GM12891 (cell line): Measurements from ENCODE around the gene ERO1A.

Experiments used
- DNase-seq: peaks from one replicate; pipeline ENCODE4 v3.0.0; 2011; ENCODE audit warnings: low spot score; ENCODE audit not compliant: insufficient read length
- FAIRE-seq: peaks from 2 replicates; lab custom pipeline; 2011; peaks lifted over from hg19 to GRCh38; lab: Jason Lieb, UNC
- PAX5 ChIP-seq: IDR thresholded peaks from 2 replicates; pipeline ENCODE4 v1.6.1; 2011; ENCODE audit warnings: low read length, moderate library complexity, mild to moderate bottlenecking; ENCODE audit not compliant: insufficient read depth, severe bottlenecking
- POLR2A ChIP-seq: IDR thresholded peaks from 2 replicates; pipeline ENCODE4 v1.6.1; 2011; ENCODE audit warnings: low read depth, low read length, control low read depth
- POLR2AphosphoS5 ChIP-seq: IDR thresholded peaks from 2 replicates; pipeline ENCODE4 v1.6.1; 2011; ENCODE audit warnings: low read depth, low read length, control low read depth
- POU2F2 ChIP-seq: IDR thresholded peaks from 2 replicates; pipeline ENCODE4 v1.6.1; 2011; ENCODE audit warnings: low read depth, mild to moderate bottlenecking, control low read depth, low read length, moderate library complexity
- SPI1 ChIP-seq: IDR thresholded peaks from 2 replicates; pipeline ENCODE4 v1.6.1; 2011; ENCODE audit warnings: low read depth, low read length, control low read depth
- TAF1 ChIP-seq: IDR thresholded peaks from 2 replicates; pipeline ENCODE4 v1.6.1; 2011; ENCODE audit warnings: low read depth, low read length, control low read depth

The ERO1A gene

GRCh38 chr14:52663850-52664249 lies 31.5 kb downstream of the ERO1A start:
- FAIRE-seq (no peak), DNase-seq (no peak)
- TF ChIP-seq POLR2AphosphoS5 (no peak), PAX5 (no peak), TAF1 (no peak), SPI1 (no peak), POLR2A (no peak), POU2F2 (no peak)

GRCh38 chr14:52661314-52661713 lies 34.0 kb downstream of the ERO1A start:
- DNase-seq = no peak
- FAIRE-seq = no peak
- TF ChIP-seq POLR2AphosphoS5 = no peak
- no peak for TF ChIP-seq SPI1
- TF ChIP-seq POU2F2 = no peak
- TF ChIP-seq TAF1 = no peak

- TF ChIP-seq PAX5 (no peak), POU2F2 (no peak), POLR2AphosphoS5 (no peak), TAF1 (no peak), POLR2A (no peak), SPI1 (no peak)
- DNase-seq (no peak), FAIRE-seq (peak; percentile 23)
These were observed 34.5 kb downstream of the ERO1A start for GRCh38 chr14:52660832-52661231.

GRCh38 chr14:52660325-52660724 lies 35.0 kb downstream of the ERO1A start:
- TF ChIP-seq TAF1 (no peak), PAX5 (no peak), POU2F2 (no peak), POLR2A (no peak), POLR2AphosphoS5 (no peak), SPI1 (no peak)
- FAIRE-seq = no peak

GRCh38 chr14:52656905-52657304 lies 38.5 kb downstream of the ERO1A start:
- FAIRE-seq (no peak), DNase-seq (no peak)
- TF ChIP-seq POLR2A (no peak), SPI1 (no peak), PAX5 (no peak), POLR2AphosphoS5 (no peak), POU2F2 (no peak), TAF1 (no peak)

More at GRCh38 chr14:52660325-52660724, 35.0 kb downstream of the ERO1A start:
- DNase-seq = no peak

DNA sequence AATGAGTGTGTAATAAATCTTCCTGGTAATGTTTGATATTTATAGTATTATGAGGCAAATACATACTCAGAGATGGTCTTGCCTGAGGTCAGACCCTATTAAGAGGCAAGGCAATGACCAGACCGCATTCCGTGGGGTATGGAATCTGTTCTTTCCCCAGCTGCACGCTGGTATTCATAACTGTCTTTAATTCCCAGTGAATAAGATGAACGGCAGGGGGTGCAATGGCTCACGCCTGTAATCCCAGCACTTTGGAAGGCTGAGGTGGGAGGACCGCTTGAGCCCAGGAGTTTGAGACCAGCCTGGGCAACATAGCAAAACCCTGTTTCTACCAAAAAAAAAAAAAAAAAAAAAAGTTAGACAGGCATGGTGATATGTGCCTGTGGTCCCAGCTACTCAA lies 44.6 kb downstream of the ERO1A start:
- no peak for DNase-seq
- TF ChIP-seq POU2F2 (no peak), POLR2A (no peak), TAF1 (no peak), SPI1 (no peak), PAX5 (no peak), POLR2AphosphoS5 (no peak)
- no peak for FAIRE-seq

GRCh38 chr14:52649511-52649910 lies 45.8 kb downstream of the ERO1A start:
- TF ChIP-seq TAF1 (no peak), POU2F2 (no peak), SPI1 (no peak), PAX5 (no peak)
- DNase-seq (no peak), FAIRE-seq (no peak)

DNA sequence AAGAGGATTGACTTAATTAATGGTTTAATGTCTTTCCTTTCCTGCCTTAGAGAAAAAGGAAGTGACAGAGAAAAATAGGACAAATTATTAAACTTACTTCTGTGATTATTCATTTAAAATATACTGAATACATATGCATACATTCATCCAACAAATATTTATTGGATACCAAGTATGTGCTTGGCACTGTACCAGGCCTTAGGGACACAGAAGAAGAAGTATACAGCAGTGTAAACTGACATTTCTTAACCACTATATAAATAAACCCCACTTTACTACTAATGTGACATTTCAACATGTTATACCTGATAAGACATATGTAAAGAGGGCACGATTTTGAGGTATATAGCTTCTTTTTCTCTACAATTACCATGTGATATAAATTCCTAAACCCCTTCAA lies 53.6 kb downstream of the ERO1A start:
- no peak for DNase-seq
- TF ChIP-seq POLR2A (no peak), PAX5 (no peak), POU2F2 (no peak), POLR2AphosphoS5 (no peak), SPI1 (no peak)
- no peak for FAIRE-seq

DNA sequence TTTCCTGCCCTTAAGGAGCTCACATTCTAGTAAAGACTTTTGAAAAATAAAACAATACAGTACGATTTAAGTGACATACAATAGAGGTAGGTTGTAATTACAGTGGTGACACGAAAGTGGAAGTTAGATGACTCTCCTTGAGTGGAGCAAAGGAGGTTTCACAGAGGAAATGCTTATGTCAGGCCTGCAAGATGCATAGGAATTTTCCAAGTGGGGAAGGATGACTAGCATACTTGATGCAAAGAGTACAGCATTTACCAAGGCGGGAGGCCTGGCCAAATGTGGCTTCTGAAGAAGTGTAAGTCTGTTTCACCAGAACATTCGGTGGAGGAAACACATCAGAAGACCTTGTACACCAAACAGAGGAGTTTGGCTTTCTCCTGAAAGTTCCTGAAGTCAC lies 55.2 kb downstream of the ERO1A start:
- TF ChIP-seq PAX5 (no peak), POU2F2 (no peak), TAF1 (no peak), POLR2AphosphoS5 (no peak), POLR2A (no peak), SPI1 (no peak)
- no peak for FAIRE-seq
- DNase-seq = no peak

GRCh38 chr14:52619687-52620086 lies 75.7 kb downstream of the ERO1A start:
- FAIRE-seq = no peak
- TF ChIP-seq POU2F2 (no peak), POLR2A (no peak), SPI1 (no peak), PAX5 (no peak), TAF1 (no peak), POLR2AphosphoS5 (no peak)
- DNase-seq = no peak
